Right lobe of liver (tissue), 6 donors: Measurements from ENCODE around the gene WNT16. TPM values are rescaled to one million over a fixed set of nuclear protein-coding genes. Genes with fewer than 3 reads are reported as not detected.

Source experiments
- ATAC-seq, 4 donors: fragments of 200-7000 bp; cut with Tn5 transposase; one replicate each; pipeline ENCODE4 v1.9.1; 2020; ENCODE audit warnings: mild to moderate bottlenecking in 4 of 4, moderate library complexity in 4 of 4
- DNase-seq, 3 donors: peaks; one replicate each; pipeline ENCODE4 v3.0.0-alpha.2; 2020
- H3K27ac ChIP-seq, 3 donors: fragments of 200-600 bp; one replicate each; pipeline ENCODE4 v1.8.0; 2022
- H3K27me3 ChIP-seq, 2 donors: fragments of 200-600 bp; one replicate each; pipeline ENCODE4 v1.8.0; 2022
- H3K36me3 ChIP-seq, 4 donors: fragments of 200-600 bp; sonication (generic) in 1 of 4; one replicate each; pipeline versions ENCODE4 v1.5.1 to v1.8.0; 2017 to 2022; ENCODE audit warnings: control low read depth in 1 of 4
- H3K4me1 ChIP-seq, 4 donors: fragments of 200-600 bp; sonication (generic) in 1 of 4; one replicate each; pipeline versions ENCODE4 v1.5.1 to v1.8.0; 2017 to 2022; ENCODE audit warnings: control low read depth in 1 of 4
- H3K4me3 ChIP-seq, 3 donors: fragments of 200-600 bp; one replicate each; pipeline ENCODE4 v1.8.0; 2022
- H3K9me3 ChIP-seq, 4 donors: fragments of 200-600 bp; sonication (generic) in 1 of 4; one replicate each; pipeline versions ENCODE4 v1.5.1 to v1.8.0; 2017 to 2022; ENCODE audit warnings: control low read depth in 1 of 4
- CTCF ChIP-seq, 4 donors: fragments of 200-600 bp in 3 of 4; fragments of 450-650 bp in 1 of 4; IDR thresholded peaks; one replicate each; pipeline versions ENCODE4 v1.5.1 to v1.8.0; 2016 to 2022; ENCODE audit warnings: antibody characterized with exemption in 4 of 4, mild to moderate bottlenecking in 2 of 4
- POLR2A ChIP-seq: fragments of 450-650 bp; IDR thresholded peaks from one replicate; pipeline ENCODE4 v1.6.1; 2017; ENCODE audit warnings: antibody characterized with exemption, mild to moderate bottlenecking
- WGBS: methylation state at CpG from one replicate; pipeline ENCODE4 v1.1.6; 2018; ENCODE audit warnings: low coverage, low lambda C conversion rate; ENCODE audit not compliant: insufficient coverage; ENCODE audit errors: missing lambda C conversion rate; 5-methylcytosine and 5-hydroxymethylcytosine counted together
- intact Hi-C, 2 donors: fragments of 100-400 bp; cut with DNase I; formaldehyde crosslinking; loops; one replicate each; pipeline versions ENCODE4 v1.11.2 to v1.14.1; 2022
- total RNA-seq, 6 experiments: library from RNA; depleted of rRNA in 2 of 6; stranded (reverse); fragments of >200 nt in 2 of 6; fragmentation: NEBNext Ultra II Directional in 3 of 6; extraction: Animal tissue kit (Norgen Biotek cat#: 25700) in 3 of 6; gene quantifications; one replicate each; pipeline versions ENCODE4 v1.1.0 to v1.2.4, GENCODE V29; 2016 to 2023
- donor health status: DM: no; HTN: yes; CAD: no.
- donor health status: DM: no; HTN: no; CAD: no.
- donor health status: DM: no; HTN: no; CAD: no.
- donor health status: DM: no; HTN: yes; CAD: no.
- donor health status: DM: no; HTN: yes; CAD: no.

Gene WNT16
- total RNA-seq, 6 experiments from 2014 or later, result not detected

GRCh38 chr7:121336579-121336978 is 7.8 kb downstream of the WNT16 start:
- Histone ChIP-seq H3K36me3 (no peaks in the 10 kb centered on the region), H3K9me3 (no peaks in the 10 kb centered on the region), H3K4me3 (no peak overlapping the region), H3K4me1 (no peaks in the 10 kb centered on the region), H3K27me3 (peaks cover 8 to 13% of the 10 kb centered on the region in 2 donors), H3K27ac (no peak overlapping the region)
- DNase-seq (no peak), ATAC-seq (no peak)
- intact Hi-C loops, result no loop called here
- 50% methylated on average over 3 of the region's 3 CpGs for WGBS
- TF ChIP-seq POLR2A (no peak), CTCF (IDR thresholded peaks at IDR 0.05) (no peak)

- TF ChIP-seq CTCF (IDR thresholded peaks at IDR 0.05), result peak; percentile 33 to 42 (median 38)
- TF ChIP-seq POLR2A, result no peak
- intact Hi-C loops, result no loop called here
- Histone ChIP-seq H3K9me3 (no peaks in the 10 kb centered on the region), H3K27ac (no peak overlapping the region), H3K4me1 (peaks cover 0 to 3% (median 0%) of the 10 kb centered on the region in 4 donors), H3K4me3 (no peak overlapping the region), H3K27me3 (peaks cover under 1 to 13% of the 10 kb centered on the region in 2 donors), H3K36me3 (no peaks in the 10 kb centered on the region)
- 8% methylated on average over 3 of the region's 3 CpGs for WGBS
- DNase-seq, result no peak
- peak; percentile 61 to 85 (median 70) for ATAC-seq
Observed at GRCh38 chr7:121337398-121337797, 8.6 kb downstream of the WNT16 start.

GRCh38 chr7:121339082-121339481 is 10.3 kb downstream of the WNT16 start:
- no peak overlapping the region for H3K4me3 ChIP-seq
- no peaks in the 10 kb centered on the region for H3K36me3 ChIP-seq
- DNase-seq, result no peak
- peaks cover 0 to 12% (median 2%) of the 10 kb centered on the region in 4 donors for H3K4me1 ChIP-seq
- no peak for TF ChIP-seq POLR2A
- TF ChIP-seq CTCF (IDR thresholded peaks at IDR 0.05), result no peak
- H3K27ac ChIP-seq, result no peak overlapping the region
- peaks cover 0 to 1% of the 10 kb centered on the region in 2 donors for H3K27me3 ChIP-seq
- H3K9me3 ChIP-seq, result no peaks in the 10 kb centered on the region
- no peak for ATAC-seq
- 25% methylated on average over 2 of the region's 5 CpGs for WGBS
- intact Hi-C loops, result no loop called here

GRCh38 chr7:121341933-121342332 is 13.1 kb downstream of the WNT16 start:
- intact Hi-C loops, result no loop called here
- Histone ChIP-seq H3K4me3 (no peak overlapping the region), H3K9me3 (no peaks in the 10 kb centered on the region), H3K27me3 (no peaks in the 10 kb centered on the region), H3K36me3 (no peaks in the 10 kb centered on the region), H3K27ac (no peak overlapping the region), H3K4me1 (peaks cover 0 to 12% (median 2%) of the 10 kb centered on the region in 4 donors)
- DNase-seq, result no peak
- no peak for ATAC-seq
- no peak for TF ChIP-seq CTCF (IDR thresholded peaks at IDR 0.05)
- TF ChIP-seq POLR2A, result no peak

GRCh38 chr7:121342631-121343030 is 13.8 kb downstream of the WNT16 start:
- no peak for TF ChIP-seq CTCF (IDR thresholded peaks at IDR 0.05)
- Histone ChIP-seq H3K27ac (no peak overlapping the region), H3K27me3 (no peaks in the 10 kb centered on the region), H3K9me3 (no peaks in the 10 kb centered on the region), H3K4me3 (no peak overlapping the region), H3K4me1 (peaks cover 0 to 12% (median 2%) of the 10 kb centered on the region in 4 donors), H3K36me3 (no peaks in the 10 kb centered on the region)
- 70% methylated on average over 3 of the region's 4 CpGs for WGBS
- ATAC-seq, result peak; percentile 71 to 79 (median 78)
- intact Hi-C loops, result no loop called here
- no peak for DNase-seq
